HEK293T (cell line): Measurements from ENCODE around the gene MYO19.

Source experiments
- CTCF ChIA-PET: fragments of 350-600 bp; formaldehyde crosslinking; extraction: SDS; loops from one replicate; lab custom pipeline; 2021; ENCODE audit warnings: antibody characterized with exemption, inconsistent platforms; lab: Yijun Ruan, JAX
- POLR2A ChIA-PET: fragments of 350-600 bp; formaldehyde crosslinking; extraction: SDS; loops from one replicate; lab custom pipeline; 2020; ENCODE audit warnings: antibody characterized with exemption, inconsistent platforms; lab: Yijun Ruan, JAX
- DNase-seq: peaks from one replicate; pipeline ENCODE4 v3.0.0; 2012; ENCODE audit warnings: mixed read lengths; ENCODE audit errors: extremely low spot score
- ARNT ChIP-seq: fragments of 450-650 bp; IDR thresholded peaks from 2 replicates; pipeline ENCODE4 v1.6.1; 2017; ENCODE audit warnings: mild to moderate bottlenecking
- BHLHE40 ChIP-seq: fragments of 450-650 bp; IDR thresholded peaks from 2 replicates; pipeline ENCODE4 v1.6.1; 2016; ENCODE audit warnings: mild to moderate bottlenecking, moderate library complexity, borderline replicate concordance
- CTBP1 ChIP-seq: fragments of 450-650 bp; IDR thresholded peaks from 2 replicates; pipeline ENCODE4 v1.6.1; 2016; ENCODE audit warnings: borderline replicate concordance
- ELF4 ChIP-seq: fragments of 450-650 bp; IDR thresholded peaks from 2 replicates; pipeline ENCODE4 v1.6.1; 2017; ENCODE audit warnings: antibody characterized with exemption
- FOXA1 ChIP-seq: fragments of 450-650 bp; IDR thresholded peaks from 2 replicates; pipeline ENCODE4 v1.6.1; 2016; ENCODE audit warnings: mild to moderate bottlenecking
- FOXK2 ChIP-seq: fragments of 450-650 bp; IDR thresholded peaks from 2 replicates; pipeline ENCODE4 v1.6.1; 2016; ENCODE audit warnings: mild to moderate bottlenecking
- FOXM1 ChIP-seq: fragments of 450-650 bp; IDR thresholded peaks from 2 replicates; pipeline ENCODE4 v1.6.1; 2017; ENCODE audit warnings: mild to moderate bottlenecking, borderline replicate concordance
- HDGF ChIP-seq: fragments of 450-650 bp; IDR thresholded peaks from 2 replicates; pipeline ENCODE4 v1.6.1; 2017; ENCODE audit warnings: antibody characterized with exemption, borderline replicate concordance
- L3MBTL2 ChIP-seq: fragments of 450-650 bp; conservative IDR thresholded peaks from 2 replicates; pipeline ENCODE4 v1.6.1; 2016; ENCODE audit warnings: mild to moderate bottlenecking
- LEF1 ChIP-seq: fragments of 450-650 bp; IDR thresholded peaks from 2 replicates; pipeline ENCODE4 v1.6.1; 2017; ENCODE audit warnings: mild to moderate bottlenecking, borderline replicate concordance
- NFRKB ChIP-seq: fragments of 450-650 bp; IDR thresholded peaks from 2 replicates; pipeline ENCODE4 v1.6.1; 2016; ENCODE audit warnings: mild to moderate bottlenecking, moderate library complexity
- SP1 ChIP-seq: fragments of 450-650 bp; IDR thresholded peaks from 2 replicates; pipeline ENCODE4 v1.6.1; 2017
- SUZ12 ChIP-seq: fragments of 450-650 bp; IDR thresholded peaks from 2 replicates; pipeline ENCODE4 v1.6.1; 2016; ENCODE audit warnings: mild to moderate bottlenecking
- TARDBP ChIP-seq: fragments of 450-650 bp; IDR thresholded peaks from 2 replicates; pipeline ENCODE4 v1.6.1; 2016
- ZNF384 ChIP-seq: fragments of 450-650 bp; IDR thresholded peaks from 2 replicates; pipeline ENCODE4 v1.6.1; 2016
- TF ChIP-seq, protein P1 (sequence below): fragments of 450-650 bp; IDR thresholded peaks from 2 replicates; pipeline ENCODE4 v1.6.1; 2016

The MYO19 gene

GRCh38 chr17:36525888-36526287 lies 8.8 kb downstream of the MYO19 start:
- ChIA-PET CTCF (no interaction called here), POLR2A (interaction anchor here (1.0 kb wide), 1 partner anchor 9 kb away, joined by 5 read pairs; the partner anchor contains the start of genes MYO19 and PIGW)
- TF ChIP-seq ELF4, result no peak
- TF ChIP-seq TARDBP, result no peak
- no peak for TF ChIP-seq FOXM1
- TF ChIP-seq FOXA1, result no peak
- TF ChIP-seq SUZ12, result no peak
- TF ChIP-seq FOXK2, result no peak
- TF ChIP-seq NFRKB, result no peak
- no peak for TF ChIP-seq ARNT
- no peak for TF ChIP-seq SP1
- TF ChIP-seq ZNF384, result no peak
- TF ChIP-seq, protein P1, sequence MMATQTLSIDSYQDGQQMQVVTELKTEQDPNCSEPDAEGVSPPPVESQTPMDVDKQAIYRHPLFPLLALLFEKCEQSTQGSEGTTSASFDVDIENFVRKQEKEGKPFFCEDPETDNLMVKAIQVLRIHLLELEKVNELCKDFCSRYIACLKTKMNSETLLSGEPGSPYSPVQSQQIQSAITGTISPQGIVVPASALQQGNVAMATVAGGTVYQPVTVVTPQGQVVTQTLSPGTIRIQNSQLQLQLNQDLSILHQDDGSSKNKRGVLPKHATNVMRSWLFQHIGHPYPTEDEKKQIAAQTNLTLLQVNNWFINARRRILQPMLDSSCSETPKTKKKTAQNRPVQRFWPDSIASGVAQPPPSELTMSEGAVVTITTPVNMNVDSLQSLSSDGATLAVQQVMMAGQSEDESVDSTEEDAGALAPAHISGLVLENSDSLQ, result no peak
- TF ChIP-seq HDGF, result no peak
- TF ChIP-seq CTBP1, result no peak
- TF ChIP-seq L3MBTL2, result no peak
- no peak for DNase-seq

DNA sequence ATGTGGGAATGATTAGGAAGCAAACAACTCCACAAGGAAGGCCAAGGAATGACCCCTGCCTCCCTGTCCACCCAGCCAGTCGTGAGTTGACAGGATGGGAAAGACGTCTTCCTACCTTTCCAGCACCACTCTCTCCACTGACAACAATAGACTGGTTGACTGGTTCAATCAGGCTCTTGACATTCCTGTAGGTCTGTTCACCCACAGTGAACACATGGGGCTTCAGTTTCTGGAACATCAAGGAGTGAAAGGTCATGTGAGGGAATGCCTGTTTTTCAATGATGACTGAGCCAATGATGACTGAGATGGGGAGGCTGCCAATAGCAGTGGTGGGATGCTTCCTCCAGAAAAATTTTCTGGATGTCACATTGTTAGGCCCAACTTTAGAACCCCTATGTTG lies 9.6 kb downstream of the MYO19 start:
- ChIA-PET POLR2A (interaction anchor here (1.6 kb wide), 1 partner anchor 10 kb away, joined by 10 read pairs; the partner anchor contains the start of genes MYO19 and PIGW), CTCF (no interaction called here)
- no peak for DNase-seq
- TF ChIP-seq, protein P1, result no peak
- TF ChIP-seq TARDBP (no peak), FOXA1 (no peak), BHLHE40 (no peak), CTBP1 (no peak), ARNT (no peak), L3MBTL2 (no peak), NFRKB (no peak), FOXM1 (no peak), SUZ12 (no peak), HDGF (no peak), ZNF384 (no peak), LEF1 (no peak), SP1 (no peak)

DNA sequence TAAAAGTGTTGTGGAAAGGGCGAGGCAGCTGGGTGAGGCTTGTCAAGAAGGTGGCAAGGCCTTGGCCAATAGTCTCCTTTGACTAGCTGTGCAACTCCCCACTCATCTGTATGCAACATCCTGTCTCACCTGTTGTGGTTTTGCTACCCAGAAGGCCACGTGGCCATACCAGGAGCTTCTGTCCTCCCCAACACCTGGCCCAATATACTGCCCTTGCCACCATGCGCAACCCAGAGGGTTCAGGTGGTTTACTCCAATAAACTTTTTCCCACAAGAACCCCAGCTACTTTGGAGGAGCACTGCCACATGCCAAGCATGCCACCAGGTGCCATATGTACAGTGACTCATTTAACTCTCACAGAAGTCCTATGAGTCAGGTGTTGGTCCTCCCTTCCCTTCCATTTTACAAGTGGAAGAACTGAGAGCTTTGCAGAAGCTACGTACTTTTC lies 10.2 kb downstream of the MYO19 start:
- no peak for TF ChIP-seq FOXA1
- CTCF ChIA-PET, result no interaction called here
- DNase-seq, result no peak
- POLR2A ChIA-PET, result interaction anchor here (1.6 kb wide), 1 partner anchor 10 kb away, joined by 10 read pairs; the partner anchor contains the start of genes MYO19 and PIGW

DNA sequence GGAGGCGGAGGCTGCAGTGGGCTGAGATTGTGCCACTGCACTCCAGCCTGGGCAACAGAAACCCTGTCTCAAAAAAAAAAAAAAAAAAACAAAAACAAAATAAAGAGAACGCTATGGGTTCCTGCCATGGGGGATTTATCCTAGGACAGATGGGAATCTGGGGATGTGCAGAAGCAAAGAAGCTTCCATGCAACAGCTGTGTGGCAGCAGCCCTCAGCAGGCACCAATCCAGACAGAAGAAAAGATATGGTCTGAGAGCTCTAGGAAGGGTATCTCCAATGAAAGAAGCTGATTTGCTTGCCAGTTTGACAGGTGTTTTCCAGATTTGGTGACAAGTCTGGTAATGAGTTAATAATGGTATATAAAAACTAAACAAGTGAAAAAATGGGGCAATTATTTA lies 11.6 kb downstream of the MYO19 start:
- no peak for TF ChIP-seq TARDBP
- no peak for TF ChIP-seq NFRKB
- TF ChIP-seq FOXK2, result no peak
- no peak for TF ChIP-seq SP1
- TF ChIP-seq, protein P1, result no peak
- TF ChIP-seq BHLHE40, result no peak
- TF ChIP-seq L3MBTL2, result no peak
- TF ChIP-seq FOXA1, result no peak
- no peak for TF ChIP-seq CTBP1
- no peak for TF ChIP-seq HDGF
- TF ChIP-seq ELF4, result no peak
- no peak for TF ChIP-seq ARNT
- no peak for TF ChIP-seq FOXM1
- TF ChIP-seq SUZ12, result no peak
- no peak for TF ChIP-seq LEF1
- TF ChIP-seq ZNF384, result no peak
- POLR2A ChIA-PET, result interaction anchor here (0.8 kb wide), 1 partner anchor 101 kb away, joined by 3 read pairs; no protein-coding TSS in a partner anchor
- no peak for DNase-seq
- CTCF ChIA-PET, result no interaction called here

- POLR2A ChIA-PET, result interaction anchor here (0.8 kb wide), 1 partner anchor 14 kb away, joined by 3 read pairs; no protein-coding TSS in a partner anchor
- DNase-seq, result no peak
- CTCF ChIA-PET, result no interaction called here
- TF ChIP-seq FOXM1 (no peak), ARNT (no peak), SUZ12 (no peak), FOXK2 (no peak), HDGF (no peak), ELF4 (no peak), LEF1 (no peak), L3MBTL2 (no peak), NFRKB (no peak), BHLHE40 (no peak), FOXA1 (no peak), TARDBP (no peak), SP1 (no peak), CTBP1 (no peak)
- TF ChIP-seq, protein P1, result no peak
These were observed 18.8 kb downstream of the MYO19 start for GRCh38 chr17:36515837-36516236.
